Calu3 (cell line): ENCODE data around the gene SLX9. TPM values are rescaled to one million over a fixed set of nuclear protein-coding genes. Genes with fewer than 3 reads are reported as not detected.

Source experiments
- BruUV-seq: library from RNA; stranded (reverse); fragments of 400-500 nt; replicated peaks from 2 replicates; lab custom pipeline; 2021; lab: Mats Ljungman, UMichigan
- CTCF ChIA-PET: fragments of 300-600 bp; sonication (Branson Sonifier 250); formaldehyde crosslinking; loops from one replicate; lab custom pipeline; 2022; ENCODE audit warnings: antibody characterized with exemption; lab: Charles Lee
- DNase-seq: peaks from one replicate; pipeline ENCODE4 v3.0.0; 2022
- H3K27ac Mint-ChIP-seq: one replicate; pipeline ENCODE4 v1.8.0; 2022; ENCODE audit warnings: mixed read lengths; ENCODE audit not compliant: unreplicated experiment
- H3K27me3 Mint-ChIP-seq: one replicate; pipeline ENCODE4 v1.8.0; 2022; ENCODE audit warnings: mixed read lengths; ENCODE audit not compliant: unreplicated experiment
- H3K36me3 Mint-ChIP-seq: one replicate; pipeline ENCODE4 v1.8.0; 2022; ENCODE audit warnings: mild to moderate bottlenecking, moderate library complexity, mixed read lengths; ENCODE audit not compliant: insufficient read depth, unreplicated experiment
- H3K4me1 Mint-ChIP-seq: one replicate; pipeline ENCODE4 v1.8.0; 2022; ENCODE audit warnings: mild to moderate bottlenecking, low read depth, mixed read lengths; ENCODE audit not compliant: unreplicated experiment
- H3K4me3 Mint-ChIP-seq: one replicate; pipeline ENCODE4 v1.8.0; 2022; ENCODE audit warnings: mild to moderate bottlenecking, low read depth, moderate library complexity, mixed read lengths; ENCODE audit not compliant: unreplicated experiment
- H3K9me3 Mint-ChIP-seq: one replicate; pipeline ENCODE4 v1.8.0; 2022; ENCODE audit warnings: low read depth, mixed read lengths; ENCODE audit not compliant: unreplicated experiment
- intact Hi-C: fragments of 100-400 bp; cut with micrococcal nuclease; formaldehyde crosslinking; loops from one replicate; pipeline ENCODE4 v1.10.0; 2022; ENCODE audit not compliant: unreplicated experiment
- total RNA-seq: library from RNA; stranded (reverse); gene quantifications from 2 replicates; pipeline ENCODE4 v1.2.3, GENCODE V29; 2022
- TF ChIP-seq, protein P1 (sequence below): fragments of 200-600 bp; IDR thresholded peaks from one replicate; pipeline ENCODE4 v1.8.0; 2022; ENCODE audit warnings: antibody characterized with exemption; ENCODE audit not compliant: unreplicated experiment

The SLX9 gene
- total RNA-seq, 1 experiment from 2014 or later = 24.6 TPM

- CTCF ChIA-PET = interaction anchor here (0.9 to 1.5 kb wide), 2 partner anchors 12 to 17 kb away, joined by 3 read pairs; no protein-coding TSS in a partner anchor
- Mint-ChIP-seq H3K27ac (no peak overlapping the region), H3K4me3 (no peak overlapping the region), H3K27me3 (peaks cover 30% of the 10 kb centered on the region), H3K4me1 (no peaks in the 10 kb centered on the region), H3K36me3 (no peaks in the 10 kb centered on the region), H3K9me3 (no peaks in the 10 kb centered on the region)
- BruUV-seq = no TSS peak
- intact Hi-C loops = no loop called here
- no peak for DNase-seq
- TF ChIP-seq, protein P1, sequence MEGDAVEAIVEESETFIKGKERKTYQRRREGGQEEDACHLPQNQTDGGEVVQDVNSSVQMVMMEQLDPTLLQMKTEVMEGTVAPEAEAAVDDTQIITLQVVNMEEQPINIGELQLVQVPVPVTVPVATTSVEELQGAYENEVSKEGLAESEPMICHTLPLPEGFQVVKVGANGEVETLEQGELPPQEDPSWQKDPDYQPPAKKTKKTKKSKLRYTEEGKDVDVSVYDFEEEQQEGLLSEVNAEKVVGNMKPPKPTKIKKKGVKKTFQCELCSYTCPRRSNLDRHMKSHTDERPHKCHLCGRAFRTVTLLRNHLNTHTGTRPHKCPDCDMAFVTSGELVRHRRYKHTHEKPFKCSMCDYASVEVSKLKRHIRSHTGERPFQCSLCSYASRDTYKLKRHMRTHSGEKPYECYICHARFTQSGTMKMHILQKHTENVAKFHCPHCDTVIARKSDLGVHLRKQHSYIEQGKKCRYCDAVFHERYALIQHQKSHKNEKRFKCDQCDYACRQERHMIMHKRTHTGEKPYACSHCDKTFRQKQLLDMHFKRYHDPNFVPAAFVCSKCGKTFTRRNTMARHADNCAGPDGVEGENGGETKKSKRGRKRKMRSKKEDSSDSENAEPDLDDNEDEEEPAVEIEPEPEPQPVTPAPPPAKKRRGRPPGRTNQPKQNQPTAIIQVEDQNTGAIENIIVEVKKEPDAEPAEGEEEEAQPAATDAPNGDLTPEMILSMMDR = no peak
Observed at GRCh38 chr21:44894687-44895302, 45.0 kb upstream of the SLX9 start.

- TF ChIP-seq, protein P1 = no peak
- no peaks in the 10 kb centered on the region for H3K9me3 Mint-ChIP-seq
- no TSS peak for BruUV-seq
- DNase-seq = no peak
- H3K4me1 Mint-ChIP-seq = no peaks in the 10 kb centered on the region
- peaks cover 20% of the 10 kb centered on the region for H3K27me3 Mint-ChIP-seq
- H3K36me3 Mint-ChIP-seq = peaks cover 5% of the 10 kb centered on the region
- intact Hi-C loops = no loop called here
- H3K27ac Mint-ChIP-seq = no peak overlapping the region
- CTCF ChIA-PET = no interaction called here
- H3K4me3 Mint-ChIP-seq = no peak overlapping the region
Observed at GRCh38 chr21:44895859-44896258, 44.0 kb upstream of the SLX9 start.

GRCh38 chr21:44896561-44897286 lies 43.1 kb upstream of the SLX9 start:
- Mint-ChIP-seq H3K9me3 (no peaks in the 10 kb centered on the region), H3K27me3 (peaks cover 16% of the 10 kb centered on the region), H3K4me3 (no peak overlapping the region), H3K36me3 (peaks cover 5% of the 10 kb centered on the region), H3K27ac (no peak overlapping the region), H3K4me1 (no peaks in the 10 kb centered on the region)
- TF ChIP-seq, protein P1 = no peak
- CTCF ChIA-PET = no interaction called here
- no TSS peak for BruUV-seq
- no peak for DNase-seq
- intact Hi-C loops = no loop called here

- Mint-ChIP-seq H3K9me3 (no peaks in the 10 kb centered on the region), H3K27ac (no peak overlapping the region), H3K4me1 (no peaks in the 10 kb centered on the region), H3K27me3 (peaks cover 18% of the 10 kb centered on the region), H3K4me3 (no peak overlapping the region), H3K36me3 (peaks cover 5% of the 10 kb centered on the region)
- no TSS peak for BruUV-seq
- intact Hi-C loops = no loop called here
- TF ChIP-seq, protein P1 = no peak
- CTCF ChIA-PET = no interaction called here
- no peak for DNase-seq
Observed at GRCh38 chr21:44897326-44898010, 42.4 kb upstream of the SLX9 start.
